Measurements from ENCODE around the gene DUSP28. TPM values are rescaled to one million over a fixed set of nuclear protein-coding genes. Genes with fewer than 3 reads are reported as not detected.

The DUSP28 gene
- total and polyA plus RNA-seq, 5 donors: 9.6 to 14.9 (median 11.1) TPM

- Histone ChIP-seq H3K27ac (ENCODE audit: low read length) (no peak overlapping the region), H3K4me1 (ENCODE audit: control insufficient read depth, insufficient read depth, low read length) (peaks cover 4% of the 10 kb centered on the region), H3K4me3 (ENCODE audit: low read length) (no peak overlapping the region), H3K27me3 (ENCODE audit: control insufficient read depth, insufficient read depth) (no peaks in the 10 kb centered on the region), H3K9me3 (ENCODE audit: control insufficient read depth, low read length) (no peaks in the 10 kb centered on the region)
- DNase-seq (peak in 2 of 3 donors; percentile 36 to 43), ATAC-seq (no peak)
- 92% methylated on average over 17 of the region's 17 CpGs for WGBS
- intact Hi-C loops (cut with DNase I): no loop called here
Observed at GRCh38 chr2:240554767-240555493, 5.2 kb upstream of the DUSP28 start.

GRCh38 chr2:240555541-240556250, 4.5 kb upstream of the DUSP28 start:
- no peak overlapping the region for H3K27ac ChIP-seq (ENCODE audit: low read length)
- no peak overlapping the region for H3K4me3 ChIP-seq (ENCODE audit: low read length)
- ATAC-seq (no peak), DNase-seq (peak in 1 of 3 donors; percentile 19)
- intact Hi-C loops (cut with DNase I): no loop called here
- no peaks in the 10 kb centered on the region for H3K27me3 ChIP-seq (ENCODE audit: control insufficient read depth, insufficient read depth)
- H3K4me1 ChIP-seq (ENCODE audit: control insufficient read depth, insufficient read depth, low read length): peaks cover 4% of the 10 kb centered on the region
- WGBS: 94% methylated on average over 16 of the region's 16 CpGs
- no peaks in the 10 kb centered on the region for H3K9me3 ChIP-seq (ENCODE audit: control insufficient read depth, low read length)

GRCh38 chr2:240556553-240557100, 3.5 kb upstream of the DUSP28 start:
- Histone ChIP-seq H3K27me3 (ENCODE audit: control insufficient read depth, insufficient read depth) (no peaks in the 10 kb centered on the region), H3K9me3 (ENCODE audit: control insufficient read depth, low read length) (no peaks in the 10 kb centered on the region), H3K4me3 (ENCODE audit: low read length) (no peak overlapping the region), H3K27ac (ENCODE audit: low read length) (no peak overlapping the region), H3K4me1 (ENCODE audit: control insufficient read depth, insufficient read depth, low read length) (peaks cover 4% of the 10 kb centered on the region)
- ATAC-seq (no peak), DNase-seq (peak; percentile 31 to 68 (median 66))
- intact Hi-C loops (cut with DNase I): no loop called here
- 61% methylated on average over 9 of the region's 9 CpGs for WGBS

DNA sequence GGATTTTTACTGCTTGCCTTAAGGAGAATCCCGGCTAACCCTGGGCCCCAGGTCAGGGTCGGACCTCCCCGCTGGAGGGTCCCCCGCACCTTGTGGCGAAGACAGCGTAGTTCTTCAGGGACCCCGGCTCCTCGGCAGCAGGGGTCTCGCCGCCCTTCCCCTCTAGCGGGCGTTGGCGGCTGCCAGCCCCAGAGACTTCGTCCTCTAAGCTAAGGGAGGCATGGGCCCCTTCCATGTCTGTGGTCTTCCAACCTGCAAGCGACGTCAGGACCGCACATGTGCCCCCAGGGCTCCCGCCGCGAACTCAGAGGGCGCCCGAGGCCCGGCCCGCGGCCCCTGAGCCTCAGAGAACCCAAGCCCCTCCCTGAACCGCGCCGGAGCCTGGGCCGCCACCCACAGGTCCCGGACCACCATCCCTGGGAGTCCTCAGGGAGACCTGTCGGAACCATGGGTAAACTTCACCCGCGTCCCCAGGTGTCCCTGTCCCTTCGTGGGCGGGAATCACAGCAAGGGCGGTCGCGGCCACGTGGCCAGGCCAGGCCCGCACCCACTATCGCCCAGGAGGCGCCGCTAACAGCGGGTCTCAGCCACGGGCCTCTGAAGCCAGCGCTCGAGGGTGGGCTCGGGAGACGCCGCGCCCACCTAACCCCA, 2.9 kb upstream of the DUSP28 start:
- 22% methylated on average over 51 of the region's 51 CpGs for WGBS
- Histone ChIP-seq H3K4me3 (ENCODE audit: low read length) (peak overlapping the region; percentile 47), H3K9me3 (ENCODE audit: control insufficient read depth, low read length) (no peaks in the 10 kb centered on the region), H3K4me1 (ENCODE audit: control insufficient read depth, insufficient read depth, low read length) (peaks cover 4% of the 10 kb centered on the region), H3K27ac (ENCODE audit: low read length) (no peak overlapping the region), H3K27me3 (ENCODE audit: control insufficient read depth, insufficient read depth) (no peaks in the 10 kb centered on the region)
- intact Hi-C loops (cut with DNase I): no loop called here
- no peak for ATAC-seq
- DNase-seq: peak; percentile 27 to 64 (median 56)

DNA sequence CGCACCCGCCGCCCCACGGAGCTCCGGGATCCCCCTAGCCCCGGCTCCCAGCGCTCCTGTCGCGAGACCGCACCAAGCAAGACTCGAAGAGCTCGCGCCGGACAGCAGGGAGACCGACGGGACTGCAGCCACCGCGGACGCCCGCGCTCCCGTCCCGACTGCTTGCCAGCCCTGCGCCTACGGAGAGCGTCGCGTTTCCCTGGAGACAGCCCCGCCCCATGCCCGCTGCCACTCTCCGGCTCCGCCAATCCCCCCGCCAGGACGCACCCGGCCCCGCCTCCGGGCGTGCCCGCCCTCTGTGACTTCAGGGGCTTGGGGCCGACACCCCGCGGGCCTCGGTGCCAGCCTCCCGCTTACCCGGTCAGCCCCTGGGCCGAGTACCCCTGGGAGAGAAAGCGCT, 2.3 kb upstream of the DUSP28 start, which contains the start of gene ANKMY1:
Gene ANKMY1 (minus strand): TSS at position 181 of the 400 bp plus-strand sequence. CDS start 653 bp downstream, outside the sequence.
- 3% methylated on average over 47 of the region's 47 CpGs for WGBS
- H3K4me1 ChIP-seq (ENCODE audit: control insufficient read depth, insufficient read depth, low read length): peaks cover 4% of the 10 kb centered on the region

DNA sequence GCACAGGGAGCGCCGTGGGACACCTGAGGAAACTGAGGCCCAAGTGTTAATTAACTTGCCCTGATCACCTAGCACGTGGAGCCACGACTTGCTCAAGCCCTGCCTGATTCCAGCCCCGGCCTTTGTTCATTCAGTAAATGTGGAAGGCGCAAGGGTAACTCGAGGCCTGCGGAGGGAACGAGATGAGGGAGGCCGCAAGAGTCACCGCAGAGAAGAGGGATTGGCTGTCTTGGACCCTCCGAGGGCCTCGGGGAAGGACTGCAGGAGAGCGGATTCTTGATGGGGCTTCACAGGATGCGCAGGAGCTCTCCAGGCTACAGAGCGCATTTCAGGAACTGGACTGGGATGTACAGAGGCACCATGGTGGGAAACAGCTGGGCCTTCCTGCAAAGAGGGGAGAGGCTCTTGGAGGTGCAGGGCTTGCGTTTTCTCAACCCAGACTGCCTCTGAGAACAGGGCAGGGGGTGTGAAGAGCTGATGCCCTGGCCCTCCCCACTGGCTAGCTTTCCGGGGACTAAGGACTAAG, 1.9 kb upstream of the DUSP28 start:
- DNase-seq: peak in 1 of 3 donors; percentile 18

More for the DNA sequence above, 2.3 kb upstream of the DUSP28 start, which contains the start of gene ANKMY1:
- Histone ChIP-seq H3K27me3 (ENCODE audit: control insufficient read depth, insufficient read depth) (no peaks in the 10 kb centered on the region), H3K4me3 (ENCODE audit: low read length) (peak within 1 kb of the TSS; percentile 47), H3K27ac (ENCODE audit: low read length) (no peak within 1 kb of the TSS), H3K9me3 (ENCODE audit: control insufficient read depth, low read length) (no peaks in the 10 kb centered on the region)
- DNase-seq: peak; percentile 86 to 92 (median 90)
- peak; percentile 25 to 59 for ATAC-seq
- intact Hi-C loops (cut with DNase I): no loop called here

GRCh38 chr2:240559286-240559685, 871 bp upstream of the DUSP28 start:
- H3K4me3 ChIP-seq (ENCODE audit: low read length): no peak overlapping the region
- H3K9me3 ChIP-seq (ENCODE audit: control insufficient read depth, low read length): no peaks in the 10 kb centered on the region
- no peaks in the 10 kb centered on the region for H3K27me3 ChIP-seq (ENCODE audit: control insufficient read depth, insufficient read depth)
- 86% methylated on average over 3 of the region's 3 CpGs for WGBS
- ATAC-seq: no peak
- DNase-seq: no peak
- peaks cover 4% of the 10 kb centered on the region for H3K4me1 ChIP-seq (ENCODE audit: control insufficient read depth, insufficient read depth, low read length)
- intact Hi-C loops (cut with DNase I): no loop called here
- no peak overlapping the region for H3K27ac ChIP-seq (ENCODE audit: low read length)

More for the DNA sequence above, 1.9 kb upstream of the DUSP28 start:
- ATAC-seq: no peak
- Histone ChIP-seq H3K9me3 (ENCODE audit: control insufficient read depth, low read length) (no peaks in the 10 kb centered on the region), H3K27me3 (ENCODE audit: control insufficient read depth, insufficient read depth) (no peaks in the 10 kb centered on the region), H3K27ac (ENCODE audit: low read length) (no peak overlapping the region), H3K4me1 (ENCODE audit: control insufficient read depth, insufficient read depth, low read length) (peaks cover 4% of the 10 kb centered on the region), H3K4me3 (ENCODE audit: low read length) (no peak overlapping the region)
- intact Hi-C loops (cut with DNase I): no loop called here
- 82% methylated on average over 18 of the region's 18 CpGs for WGBS

DNA sequence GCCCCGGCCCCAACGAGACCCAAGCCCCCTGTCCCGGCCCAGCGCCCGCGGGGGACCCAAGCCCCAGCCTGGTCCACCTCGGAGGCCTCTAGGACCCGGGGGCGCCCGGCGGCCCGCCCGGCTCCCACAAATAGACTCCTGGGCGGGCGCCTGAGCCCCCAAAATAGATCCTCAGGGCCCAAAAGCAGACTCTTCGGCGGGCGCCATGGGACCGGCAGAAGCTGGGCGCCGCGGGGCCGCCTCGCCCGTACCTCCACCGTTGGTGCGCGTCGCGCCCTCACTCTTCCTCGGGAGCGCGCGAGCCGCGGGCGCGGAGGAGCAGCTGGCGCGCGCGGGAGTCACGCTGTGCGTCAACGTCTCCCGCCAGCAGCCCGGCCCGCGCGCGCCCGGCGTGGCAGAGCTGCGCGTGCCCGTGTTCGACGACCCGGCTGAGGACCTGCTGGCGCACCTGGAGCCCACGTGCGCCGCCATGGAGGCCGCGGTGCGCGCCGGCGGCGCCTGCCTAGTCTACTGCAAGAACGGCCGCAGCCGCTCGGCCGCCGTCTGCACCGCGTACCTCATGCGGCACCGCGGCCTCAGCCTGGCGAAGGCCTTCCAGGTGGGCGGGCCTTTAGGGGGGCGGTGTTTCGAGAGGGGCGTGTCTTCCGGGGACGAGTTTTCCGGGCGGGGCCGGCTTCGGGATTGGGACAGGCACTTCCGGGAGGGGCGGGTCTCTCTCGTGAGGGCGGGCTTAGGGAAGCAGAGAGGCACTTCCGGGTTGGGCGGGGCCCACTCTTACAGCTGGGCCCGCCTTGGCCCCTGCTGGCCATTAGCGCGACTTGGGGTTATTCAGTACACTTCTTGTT, 545 bp downstream of the DUSP28 start:
- Histone ChIP-seq H3K4me3 (ENCODE audit: low read length) (peak overlapping the region; percentile 76), H3K27ac (ENCODE audit: low read length) (peak overlapping the region; percentile 97), H3K27me3 (ENCODE audit: control insufficient read depth, insufficient read depth) (no peaks in the 10 kb centered on the region), H3K9me3 (ENCODE audit: control insufficient read depth, low read length) (no peaks in the 10 kb centered on the region), H3K4me1 (ENCODE audit: control insufficient read depth, insufficient read depth, low read length) (peaks cover 6% of the 10 kb centered on the region)
- peak; percentile 100 for DNase-seq
- intact Hi-C loops (cut with DNase I): no loop called here
- WGBS: under 1% methylated on average over 101 of the region's 101 CpGs
- ATAC-seq: peak; percentile 89 to 93

GRCh38 chr2:240561325-240561971, 1.3 kb downstream of the DUSP28 start:
- ATAC-seq (no peak), DNase-seq (peak in 1 of 3 donors; percentile 40)
- H3K9me3 ChIP-seq (ENCODE audit: control insufficient read depth, low read length): no peaks in the 10 kb centered on the region
- intact Hi-C loops (cut with DNase I): no loop called here
- peak overlapping the region; percentile 97 for H3K27ac ChIP-seq (ENCODE audit: low read length)
- H3K4me3 ChIP-seq (ENCODE audit: low read length): peak overlapping the region; percentile 68
- peaks cover 6% of the 10 kb centered on the region for H3K4me1 ChIP-seq (ENCODE audit: control insufficient read depth, insufficient read depth, low read length)
- H3K27me3 ChIP-seq (ENCODE audit: control insufficient read depth, insufficient read depth): no peaks in the 10 kb centered on the region
- WGBS: 19% methylated on average over 14 of the region's 14 CpGs
